Liver (tissue), 3 donors: ENCODE measurements around the gene VDAC2.

Experiments
- ATF3 ChIP-seq: IDR thresholded peaks from 2 replicates; pipeline ENCODE4 v1.6.1; 2016; ENCODE audit warnings: antibody characterized with exemption
- CTCF ChIP-seq: fragments of 150-350 bp; IDR thresholded peaks from 2 replicates; pipeline ENCODE4 v1.5.1; 2017; ENCODE audit warnings: improper control_type of control experiment, low read depth, low read length; ENCODE audit not compliant: missing input control
- FOXA1 ChIP-seq: IDR thresholded peaks from 2 replicates; pipeline ENCODE4 v1.6.1; 2016; ENCODE audit warnings: antibody characterized with exemption
- FOXA2 ChIP-seq: IDR thresholded peaks from 2 replicates; pipeline ENCODE4 v1.6.1; 2016; ENCODE audit warnings: antibody characterized with exemption
- GABPA ChIP-seq, 2 donors: IDR thresholded peaks in 1 of 2; conservative IDR thresholded peaks in 1 of 2; 2 replicates each; pipeline ENCODE4 v1.6.1; 2016; ENCODE audit warnings: antibody characterized with exemption in 2 of 2, mild to moderate bottlenecking in 1 of 2, moderate library complexity in 1 of 2
- JUND ChIP-seq, 2 donors: IDR thresholded peaks; 2 replicates each; pipeline ENCODE4 v1.6.1; 2016; ENCODE audit warnings: antibody characterized with exemption in 2 of 2
- MAX ChIP-seq: IDR thresholded peaks from 2 replicates; pipeline ENCODE4 v1.6.1; 2016; ENCODE audit warnings: antibody characterized with exemption
- RAD21 ChIP-seq, 2 donors: IDR thresholded peaks; 2 replicates each; pipeline ENCODE4 v1.6.1; 2016; ENCODE audit warnings: antibody characterized with exemption in 2 of 2, mild to moderate bottlenecking in 2 of 2
- REST ChIP-seq: IDR thresholded peaks from 2 replicates; pipeline ENCODE4 v1.6.1; 2016; ENCODE audit warnings: antibody characterized with exemption, mild to moderate bottlenecking
- SP1 ChIP-seq: IDR thresholded peaks from 2 replicates; pipeline ENCODE4 v1.6.1; 2018; ENCODE audit warnings: antibody characterized with exemption, mild to moderate bottlenecking
- TAF1 ChIP-seq: conservative IDR thresholded peaks from 2 replicates; pipeline ENCODE4 v1.6.1; 2016; ENCODE audit warnings: antibody characterized with exemption, mild to moderate bottlenecking
- ZBTB33 ChIP-seq: IDR thresholded peaks from 2 replicates; pipeline ENCODE4 v1.6.1; 2016; ENCODE audit warnings: antibody characterized with exemption
- donor health status: healthy.
- donor health status: healthy.

- TF ChIP-seq CTCF (no peak), TAF1 (no peak), REST (no peak), GABPA (IDR thresholded peaks at IDR 0.05 in 1 of 2, conservative IDR thresholded peaks at IDR 0.05 in 1 of 2) (no peak), ZBTB33 (no peak), ATF3 (no peak), SP1 (no peak), MAX (no peak), FOXA1 (no peak), FOXA2 (no peak), JUND (IDR thresholded peaks at IDR 0.05) (no peak), RAD21 (IDR thresholded peaks at IDR 0.05) (no peak)
These were observed 69.6 kb downstream of the VDAC2 start for GRCh38 chr10:75280236-75280635.
